IgD-negative memory B cell (primary cell): ENCODE data around the gene B4GALT7. TPM values are rescaled to one million over a fixed set of nuclear protein-coding genes. Genes with fewer than 3 reads are reported as not detected.
A peak's percentile ranks its signal among the peaks of the same experiment; 100 is the strongest.

Source experiments
- H3K27ac Mint-ChIP-seq, 3 donors: one replicate each; pipeline ENCODE4 v1.8.0; 2020 to 2022; ENCODE audit warnings: mild to moderate bottlenecking in 3 of 3, mixed read lengths in 3 of 3, moderate library complexity in 1 of 3
- H3K27me3 Mint-ChIP-seq: one replicate; pipeline ENCODE4 v1.8.0; 2021; ENCODE audit warnings: mixed read lengths
- H3K36me3 Mint-ChIP-seq: one replicate; pipeline ENCODE4 v1.8.0; 2020; ENCODE audit warnings: mild to moderate bottlenecking, mixed read lengths
- H3K4me1 Mint-ChIP-seq, 3 donors: one replicate each; pipeline ENCODE4 v1.8.0; 2020 to 2022; ENCODE audit warnings: mixed read lengths in 3 of 3, mild to moderate bottlenecking in 1 of 3
- H3K4me3 Mint-ChIP-seq, 4 donors: one replicate each; pipeline ENCODE4 v1.8.0; 2020 to 2022; ENCODE audit warnings: mild to moderate bottlenecking in 4 of 4, mixed read lengths in 4 of 4, moderate library complexity in 3 of 4
- H3K9me3 Mint-ChIP-seq, 3 donors: one replicate each; pipeline ENCODE4 v1.8.0; 2020 to 2021; ENCODE audit warnings: mixed read lengths in 3 of 3, mild to moderate bottlenecking in 1 of 3
- polyA plus RNA-seq: library from polyadenylated mRNA; unstranded; fragments of 300-500 nt; fragmentation: Illumina TruSeq; gene quantifications from one replicate; pipeline ENCODE4 v1.2.3, GENCODE V29; 2021

The B4GALT7 gene
- polyA plus RNA-seq, 1 donor from 2014 or later: 26.4 TPM

- Mint-ChIP-seq H3K27ac (peak overlapping the region; percentile 92 to 93 (median 92)), H3K9me3 (no peaks in the 10 kb centered on the region), H3K36me3 (peaks cover 3% of the 10 kb centered on the region), H3K4me1 (peaks cover 28 to 31% (median 28%) of the 10 kb centered on the region in 3 donors), H3K27me3 (no peaks in the 10 kb centered on the region), H3K4me3 (peak overlapping the region; percentile 87 to 96 (median 92))
Measured at GRCh38 chr5:177601126-177601525, 1.2 kb downstream of the B4GALT7 start.

- Mint-ChIP-seq H3K27me3 (no peaks in the 10 kb centered on the region), H3K36me3 (peaks cover 4% of the 10 kb centered on the region), H3K27ac (peak overlapping the region in 2 of 3 donors; percentile 92 to 93), H3K4me1 (peaks cover 32 to 34% (median 33%) of the 10 kb centered on the region in 3 donors), H3K4me3 (peak overlapping the region; percentile 77 to 96 (median 90)), H3K9me3 (no peaks in the 10 kb centered on the region)
Measured at GRCh38 chr5:177601577-177602457, 1.9 kb downstream of the B4GALT7 start.

GRCh38 chr5:177602458-177602830 is 2.5 kb downstream of the B4GALT7 start:
- peaks cover 4% of the 10 kb centered on the region for H3K36me3 Mint-ChIP-seq
- H3K4me3 Mint-ChIP-seq: peak overlapping the region in 1 of 4 donors; percentile 68
- no peaks in the 10 kb centered on the region for H3K9me3 Mint-ChIP-seq
- peaks cover 35 to 37% (median 35%) of the 10 kb centered on the region in 3 donors for H3K4me1 Mint-ChIP-seq
- H3K27ac Mint-ChIP-seq: peak overlapping the region in 2 of 3 donors; percentile 43 to 92
- H3K27me3 Mint-ChIP-seq: no peaks in the 10 kb centered on the region

GRCh38 chr5:177603631-177604030 is 3.7 kb downstream of the B4GALT7 start:
- Mint-ChIP-seq H3K36me3 (peaks cover 4% of the 10 kb centered on the region), H3K27me3 (no peaks in the 10 kb centered on the region), H3K27ac (peak overlapping the region in 2 of 3 donors; percentile 27 to 46), H3K9me3 (no peaks in the 10 kb centered on the region), H3K4me1 (peaks cover 27 to 31% (median 31%) of the 10 kb centered on the region in 3 donors), H3K4me3 (peak overlapping the region in 2 of 4 donors; percentile 37 to 68)

- peaks cover 4% of the 10 kb centered on the region for H3K36me3 Mint-ChIP-seq
- H3K4me3 Mint-ChIP-seq: no peak overlapping the region
- H3K27me3 Mint-ChIP-seq: no peaks in the 10 kb centered on the region
- H3K27ac Mint-ChIP-seq: no peak overlapping the region
- H3K9me3 Mint-ChIP-seq: no peaks in the 10 kb centered on the region
- peaks cover 22 to 27% (median 26%) of the 10 kb centered on the region in 3 donors for H3K4me1 Mint-ChIP-seq
Measured at GRCh38 chr5:177604116-177604521, 4.2 kb downstream of the B4GALT7 start.

GRCh38 chr5:177604656-177605055 is 4.7 kb downstream of the B4GALT7 start:
- H3K27ac Mint-ChIP-seq: peak overlapping the region in 1 of 3 donors; percentile 73
- H3K27me3 Mint-ChIP-seq: no peaks in the 10 kb centered on the region
- H3K4me1 Mint-ChIP-seq: peaks cover 21 to 25% (median 25%) of the 10 kb centered on the region in 3 donors

GRCh38 chr5:177605078-177605477 is 5.1 kb downstream of the B4GALT7 start:
- Mint-ChIP-seq H3K4me3 (no peak overlapping the region), H3K27ac (peak overlapping the region in 1 of 3 donors; percentile 88), H3K36me3 (peaks cover 4% of the 10 kb centered on the region), H3K9me3 (no peaks in the 10 kb centered on the region), H3K4me1 (peaks cover 21 to 25% (median 25%) of the 10 kb centered on the region in 3 donors), H3K27me3 (no peaks in the 10 kb centered on the region)

More at GRCh38 chr5:177604656-177605055, 4.7 kb downstream of the B4GALT7 start:
- Mint-ChIP-seq H3K9me3 (no peaks in the 10 kb centered on the region), H3K36me3 (peaks cover 4% of the 10 kb centered on the region), H3K4me3 (no peak overlapping the region)

GRCh38 chr5:177605667-177606066 is 5.7 kb downstream of the B4GALT7 start:
- H3K9me3 Mint-ChIP-seq: no peaks in the 10 kb centered on the region
- no peaks in the 10 kb centered on the region for H3K27me3 Mint-ChIP-seq
- H3K4me1 Mint-ChIP-seq: peaks cover 17 to 21% (median 21%) of the 10 kb centered on the region in 3 donors
- peak overlapping the region; percentile 27 to 88 (median 87) for H3K27ac Mint-ChIP-seq
- peaks cover 4% of the 10 kb centered on the region for H3K36me3 Mint-ChIP-seq
- no peak overlapping the region for H3K4me3 Mint-ChIP-seq

- Mint-ChIP-seq H3K9me3 (no peaks in the 10 kb centered on the region), H3K4me1 (peaks cover 10 to 16% (median 14%) of the 10 kb centered on the region in 3 donors), H3K36me3 (peaks cover 4% of the 10 kb centered on the region), H3K27me3 (no peaks in the 10 kb centered on the region), H3K4me3 (peak overlapping the region in 1 of 4 donors; percentile 13), H3K27ac (peak overlapping the region; percentile 27 to 88 (median 87))
Measured at GRCh38 chr5:177606071-177607051, 6.4 kb downstream of the B4GALT7 start.

- no peaks in the 10 kb centered on the region for H3K9me3 Mint-ChIP-seq
- H3K27ac Mint-ChIP-seq: peak overlapping the region in 1 of 3 donors; percentile 39
- no peaks in the 10 kb centered on the region for H3K27me3 Mint-ChIP-seq
- peaks cover 6 to 14% (median 12%) of the 10 kb centered on the region in 3 donors for H3K4me1 Mint-ChIP-seq
- H3K36me3 Mint-ChIP-seq: peaks cover 4% of the 10 kb centered on the region
- no peak overlapping the region for H3K4me3 Mint-ChIP-seq
Measured at GRCh38 chr5:177607115-177607451, 7.2 kb downstream of the B4GALT7 start.

- peaks cover 4% of the 10 kb centered on the region for H3K36me3 Mint-ChIP-seq
- H3K4me1 Mint-ChIP-seq: peaks cover 6 to 15% (median 9%) of the 10 kb centered on the region in 3 donors
- H3K9me3 Mint-ChIP-seq: no peaks in the 10 kb centered on the region
- no peaks in the 10 kb centered on the region for H3K27me3 Mint-ChIP-seq
- peak overlapping the region in 2 of 3 donors; percentile 39 to 64 for H3K27ac Mint-ChIP-seq
- no peak overlapping the region for H3K4me3 Mint-ChIP-seq
Measured at GRCh38 chr5:177607452-177608192, 7.7 kb downstream of the B4GALT7 start.

- peak overlapping the region in 1 of 3 donors; percentile 39 for H3K27ac Mint-ChIP-seq
- H3K9me3 Mint-ChIP-seq: no peaks in the 10 kb centered on the region
- H3K4me1 Mint-ChIP-seq: peaks cover 6 to 14% (median 7%) of the 10 kb centered on the region in 3 donors
- peaks cover 4% of the 10 kb centered on the region for H3K36me3 Mint-ChIP-seq
- H3K4me3 Mint-ChIP-seq: no peak overlapping the region
- no peaks in the 10 kb centered on the region for H3K27me3 Mint-ChIP-seq
Measured at GRCh38 chr5:177608243-177609075, 8.5 kb downstream of the B4GALT7 start.
